PFSK-1 (cell line): ENCODE results near the gene SCYGR3.

Experiments used
- FOXP2 ChIP-seq: optimal IDR thresholded peaks from 2 replicates; pipeline ENCODE3; 2011; ENCODE audit warnings: borderline replicate concordance, control low read depth, inconsistent platforms; ENCODE audit not compliant: insufficient read depth; ENCODE audit errors: extremely low read length, extremely low read depth
- POLR2AphosphoS5 ChIP-seq: IDR thresholded peaks from 2 replicates; pipeline ENCODE4 v1.6.1; 2012; ENCODE audit warnings: low read depth, mild to moderate bottlenecking, control low read depth, low read length, moderate library complexity
- REST ChIP-seq, 2 experiments: IDR thresholded peaks; 2 replicates each; pipeline versions ENCODE4 v1.6.1 to v1.8.0; 2011 to 2012; ENCODE audit warnings: low read depth in 2 of 2, low read length in 2 of 2, control low read depth in 1 of 2, inconsistent platforms in 1 of 2, mild to moderate bottlenecking in 1 of 2, moderate library complexity in 1 of 2; ENCODE audit not compliant: insufficient read depth in 1 of 2
- SIN3A ChIP-seq: IDR thresholded peaks from 2 replicates; pipeline ENCODE4 v1.6.1; 2012; ENCODE audit warnings: mild to moderate bottlenecking, low read length, moderate library complexity, borderline replicate concordance; ENCODE audit not compliant: insufficient read depth
- TAF1 ChIP-seq: IDR thresholded peaks from 2 replicates; pipeline ENCODE4 v1.6.1; 2012; ENCODE audit warnings: low read length, control low read depth, borderline replicate concordance; ENCODE audit not compliant: insufficient read depth

- TF ChIP-seq SIN3A (no peak), POLR2AphosphoS5 (no peak), REST (IDR thresholded peaks at IDR 0.05; ENCODE audit: insufficient read depth in 1 of 2, low read depth in 2 of 2, low read length in 2 of 2) (no peak), TAF1 (no peak), FOXP2 (no peak)
These were observed 38.8 kb upstream of the SCYGR3 start for GRCh38 chr2:227653419-227653818.
